ENCODE measurements around the gene ADCY5. TPM values are rescaled to one million over a fixed set of nuclear protein-coding genes. Genes with fewer than 3 reads are reported as not detected.

ADCY5 gene
- total and polyA plus RNA-seq, 5 donors = 90.4 to 220 (median 205) TPM

DNA sequence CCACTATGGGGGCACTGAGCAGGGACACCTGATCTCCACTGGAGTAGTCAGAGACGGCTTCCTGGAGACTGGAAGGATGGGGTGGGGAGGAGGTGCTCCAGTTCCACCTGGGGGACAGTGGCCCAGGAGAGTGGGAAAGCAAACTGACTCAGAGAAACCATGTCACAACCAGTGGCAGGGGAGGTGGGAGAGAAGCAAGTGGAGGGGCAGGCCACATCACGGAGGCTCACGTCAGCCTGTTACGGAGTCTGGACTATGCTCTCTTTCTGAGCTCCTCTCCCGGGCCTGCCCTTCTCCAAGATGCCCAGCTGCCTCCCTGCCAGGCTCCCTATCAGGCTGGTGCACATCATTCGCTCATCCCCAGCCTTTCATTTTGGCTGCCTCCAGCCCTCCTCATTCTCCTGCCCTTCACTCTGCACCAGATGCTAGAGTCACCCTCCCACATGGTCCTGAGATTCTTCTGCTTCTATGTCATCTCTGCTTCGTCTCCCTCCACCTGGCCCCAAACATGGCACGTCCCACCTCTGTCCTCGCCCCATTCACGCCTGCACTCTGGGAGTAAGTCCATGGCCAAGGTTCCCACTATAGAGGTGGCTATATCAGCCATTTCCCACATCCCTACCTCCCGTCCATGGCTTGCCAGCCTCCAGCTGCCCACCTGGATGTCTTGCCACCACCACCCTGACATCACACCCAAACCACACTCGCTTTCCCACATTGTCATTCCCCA lies 100.3 kb downstream of the ADCY5 start:
- DNase-seq (peak in 1 of 3 donors; percentile 25), ATAC-seq (no peak)
- H3K27ac ChIP-seq (ENCODE audit: low read length) = peak overlapping the region; percentile 35
- H3K4me1 ChIP-seq (ENCODE audit: control insufficient read depth, insufficient read depth, low read length) = peaks cover 24% of the 10 kb centered on the region
- no peaks in the 10 kb centered on the region for H3K27me3 ChIP-seq (ENCODE audit: control insufficient read depth, insufficient read depth)
- intact Hi-C loops (cut with DNase I) = loop anchor here in 1 of 4 donors (10.0 kb wide), 1 partner anchor 56 kb away; no protein-coding TSS in a partner anchor
- no peak overlapping the region for H3K4me3 ChIP-seq (ENCODE audit: low read length)
- H3K9me3 ChIP-seq (ENCODE audit: control insufficient read depth, low read length) = no peaks in the 10 kb centered on the region
- WGBS = 77% methylated on average over 12 of the region's 12 CpGs

DNA sequence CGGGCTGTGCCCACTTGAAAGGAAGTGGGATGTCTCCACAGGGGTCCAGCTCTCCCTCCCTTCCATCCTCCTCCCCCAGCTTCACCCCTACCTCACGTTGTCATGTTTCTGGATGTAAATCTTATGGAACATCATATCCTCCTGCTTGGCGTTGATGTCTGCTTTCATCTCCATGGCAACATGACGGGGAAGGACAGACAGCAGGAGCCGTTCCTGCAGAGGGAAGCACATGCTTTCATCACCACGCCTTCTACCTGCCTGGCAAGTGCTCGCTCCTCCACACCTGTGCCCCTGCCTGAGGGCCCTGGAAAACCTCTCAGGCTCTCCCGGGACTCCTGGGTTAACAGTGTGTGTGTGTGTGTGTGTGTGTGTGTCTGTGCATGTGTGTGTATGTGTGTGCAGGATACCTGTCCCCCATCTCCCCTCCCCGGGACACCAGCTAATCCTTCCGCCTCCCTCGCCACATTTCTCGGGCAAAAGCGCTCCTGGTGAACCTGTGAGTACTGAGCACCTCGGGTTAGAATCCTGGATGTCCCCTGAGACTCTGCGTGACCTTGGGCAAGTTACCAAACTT lies 101.1 kb downstream of the ADCY5 start:
- no peak for ATAC-seq
- intact Hi-C loops (cut with DNase I) = loop anchor here in 1 of 4 donors (10.0 kb wide), 1 partner anchor 57 kb away; no protein-coding TSS in a partner anchor

DNA sequence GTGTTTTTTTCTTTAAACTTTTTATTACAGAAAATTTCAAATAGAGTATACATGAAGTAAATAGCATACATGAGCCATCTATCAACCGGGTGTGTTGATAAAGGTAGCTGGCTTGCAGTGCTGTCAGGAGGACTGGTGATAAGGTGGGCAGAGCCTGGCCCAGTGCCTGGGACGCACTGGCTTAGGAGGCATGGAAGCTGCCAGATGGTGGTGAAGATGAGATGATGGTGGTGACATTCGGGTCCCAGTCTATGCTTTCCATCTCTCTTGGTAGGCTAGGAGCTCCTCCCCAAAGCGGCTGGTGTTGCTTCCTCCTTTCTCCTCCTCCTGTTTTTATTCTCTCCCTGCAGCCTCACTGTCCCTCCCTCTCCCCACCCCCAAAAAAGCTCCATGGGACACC lies 101.7 kb downstream of the ADCY5 start:
- H3K9me3 ChIP-seq (ENCODE audit: control insufficient read depth, low read length) = no peaks in the 10 kb centered on the region
- 30% methylated on average over 4 of the region's 4 CpGs for WGBS
- H3K27ac ChIP-seq (ENCODE audit: low read length) = peak overlapping the region; percentile 62
- peaks cover 20% of the 10 kb centered on the region for H3K4me1 ChIP-seq (ENCODE audit: control insufficient read depth, insufficient read depth, low read length)
- intact Hi-C loops (cut with DNase I) = loop anchor here in 1 of 4 donors (10.0 kb wide), 1 partner anchor 58 kb away; no protein-coding TSS in a partner anchor
- DNase-seq (peak in 2 of 3 donors; percentile 82 to 84), ATAC-seq (peak; percentile 22 to 47)
- H3K27me3 ChIP-seq (ENCODE audit: control insufficient read depth, insufficient read depth) = no peaks in the 10 kb centered on the region
- H3K4me3 ChIP-seq (ENCODE audit: low read length) = no peak overlapping the region

More for the DNA sequence above, 101.1 kb downstream of the ADCY5 start:
- 69% methylated on average over 15 of the region's 15 CpGs for WGBS
- Histone ChIP-seq H3K4me3 (ENCODE audit: low read length) (no peak overlapping the region), H3K27me3 (ENCODE audit: control insufficient read depth, insufficient read depth) (no peaks in the 10 kb centered on the region), H3K27ac (ENCODE audit: low read length) (peak overlapping the region; percentile 62), H3K4me1 (ENCODE audit: control insufficient read depth, insufficient read depth, low read length) (peaks cover 20% of the 10 kb centered on the region), H3K9me3 (ENCODE audit: control insufficient read depth, low read length) (no peaks in the 10 kb centered on the region)
- peak in 1 of 3 donors; percentile 22 for DNase-seq

DNA sequence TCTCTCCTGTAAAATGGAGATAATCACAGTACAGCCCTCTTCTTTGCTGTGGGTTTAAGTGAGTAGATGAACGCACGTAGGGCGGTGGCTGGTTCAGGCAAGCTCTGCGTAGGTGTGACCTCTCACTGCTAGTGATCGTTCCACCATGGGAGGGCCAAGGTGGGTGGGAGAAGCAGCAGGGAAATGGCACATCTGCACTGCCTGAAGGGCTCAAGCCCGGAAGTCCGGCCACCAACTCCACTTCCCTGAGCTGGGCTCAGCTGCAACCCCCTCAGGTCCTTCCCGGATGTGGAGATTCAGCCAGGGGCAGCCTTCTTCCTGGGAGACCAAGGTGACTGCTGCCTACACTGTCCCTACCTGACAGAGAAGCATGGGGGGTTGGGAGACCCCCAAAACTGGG lies 102.9 kb downstream of the ADCY5 start:
- Histone ChIP-seq H3K4me1 (ENCODE audit: control insufficient read depth, insufficient read depth, low read length) (peaks cover 20% of the 10 kb centered on the region), H3K27me3 (ENCODE audit: control insufficient read depth, insufficient read depth) (no peaks in the 10 kb centered on the region), H3K27ac (ENCODE audit: low read length) (peak overlapping the region; percentile 44), H3K9me3 (ENCODE audit: control insufficient read depth, low read length) (no peaks in the 10 kb centered on the region), H3K4me3 (ENCODE audit: low read length) (no peak overlapping the region)
- ATAC-seq (no peak), DNase-seq (peak in 1 of 3 donors; percentile 34)
- intact Hi-C loops (cut with DNase I) = loop anchor here in 1 of 4 donors (10.0 kb wide), 1 partner anchor 59 kb away; no protein-coding TSS in a partner anchor
- 78% methylated on average over 8 of the region's 8 CpGs for WGBS

DNA sequence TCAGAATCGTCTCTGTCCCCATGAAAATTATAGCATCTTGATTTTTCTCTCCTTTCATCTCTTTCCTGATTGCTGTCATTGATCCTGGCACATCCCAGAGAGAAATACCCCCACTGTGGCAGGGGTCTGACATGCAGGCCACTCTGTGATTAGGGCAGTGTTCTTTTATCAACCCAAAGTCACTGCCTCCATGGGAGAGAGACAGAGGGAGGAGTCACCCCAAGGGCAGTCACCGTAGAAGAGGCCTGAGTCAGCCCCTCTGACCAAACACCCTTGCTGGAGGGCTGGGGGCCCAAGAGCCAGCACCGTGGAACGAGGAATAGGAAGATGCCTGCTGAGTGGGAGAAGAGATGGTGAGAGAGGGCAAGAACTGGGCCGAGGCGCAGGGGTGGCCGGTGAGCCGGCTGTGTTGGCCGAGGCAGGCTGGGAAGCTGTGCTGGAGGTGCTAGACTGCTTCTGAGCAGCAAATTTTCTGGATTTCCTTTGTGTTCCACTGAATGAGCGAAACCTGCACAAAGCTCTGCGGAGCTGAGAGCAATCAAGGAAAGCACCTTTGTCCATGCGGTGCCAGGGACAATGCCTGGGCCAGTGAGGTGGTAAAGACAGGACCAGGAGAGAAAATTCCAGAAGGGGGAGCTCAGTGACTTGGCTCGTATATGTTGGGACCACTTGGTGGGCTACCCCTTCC lies 103.8 kb downstream of the ADCY5 start:
- intact Hi-C loops (cut with DNase I) = loop anchor here in 1 of 4 donors (10.0 kb wide), 1 partner anchor 60 kb away; no protein-coding TSS in a partner anchor
- DNase-seq = no peak
- Histone ChIP-seq H3K9me3 (ENCODE audit: control insufficient read depth, low read length) (no peaks in the 10 kb centered on the region), H3K27ac (ENCODE audit: low read length) (peak overlapping the region; percentile 44), H3K27me3 (ENCODE audit: control insufficient read depth, insufficient read depth) (no peaks in the 10 kb centered on the region), H3K4me3 (ENCODE audit: low read length) (no peak overlapping the region), H3K4me1 (ENCODE audit: control insufficient read depth, insufficient read depth, low read length) (peaks cover 20% of the 10 kb centered on the region)
- WGBS = 76% methylated on average over 13 of the region's 13 CpGs
- no peak for ATAC-seq

DNA sequence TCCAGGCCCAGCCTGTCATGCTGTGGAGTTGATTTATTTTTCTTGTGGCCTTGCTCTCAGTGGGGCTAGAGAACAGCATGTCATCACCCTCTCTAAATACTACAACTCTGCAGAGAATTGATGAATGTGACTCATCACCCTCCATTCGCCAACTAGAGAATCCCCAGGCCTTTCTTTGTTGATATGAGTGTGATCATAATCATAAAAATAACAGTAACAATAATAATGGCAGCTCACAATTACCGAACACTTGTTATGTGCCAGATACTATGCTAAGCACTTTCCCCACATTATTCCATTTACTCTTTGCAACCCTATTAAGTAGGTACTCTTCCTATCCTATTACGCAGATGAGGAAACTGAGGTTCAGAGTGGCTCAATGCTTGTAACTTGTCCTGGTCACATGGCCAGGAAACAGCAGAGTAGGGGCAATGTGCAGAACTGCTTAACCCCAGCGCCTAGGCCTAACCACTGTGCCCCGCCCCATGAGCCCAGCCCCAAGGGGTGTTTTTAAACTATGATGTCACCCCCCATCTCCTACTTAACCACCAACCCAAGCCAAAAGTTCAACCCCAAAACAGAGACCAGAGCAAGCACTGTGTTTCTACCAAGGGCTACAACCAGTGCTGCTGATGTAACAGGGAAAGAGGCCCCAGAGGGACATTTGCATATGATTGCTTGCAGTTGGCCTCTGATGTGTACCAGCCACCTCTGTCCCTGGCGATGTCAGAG lies 104.5 kb downstream of the ADCY5 start:
- Histone ChIP-seq H3K4me3 (ENCODE audit: low read length) (no peak overlapping the region), H3K4me1 (ENCODE audit: control insufficient read depth, insufficient read depth, low read length) (peaks cover 15% of the 10 kb centered on the region), H3K27me3 (ENCODE audit: control insufficient read depth, insufficient read depth) (no peaks in the 10 kb centered on the region), H3K9me3 (ENCODE audit: control insufficient read depth, low read length) (no peaks in the 10 kb centered on the region), H3K27ac (ENCODE audit: low read length) (peak overlapping the region; percentile 68)
- peak; percentile 6 to 22 for ATAC-seq
- no peak for DNase-seq
- 74% methylated on average over 6 of the region's 6 CpGs for WGBS
- intact Hi-C loops (cut with DNase I) = loop anchor here in 1 of 4 donors (10.0 kb wide), 1 partner anchor 60 kb away; no protein-coding TSS in a partner anchor

DNA sequence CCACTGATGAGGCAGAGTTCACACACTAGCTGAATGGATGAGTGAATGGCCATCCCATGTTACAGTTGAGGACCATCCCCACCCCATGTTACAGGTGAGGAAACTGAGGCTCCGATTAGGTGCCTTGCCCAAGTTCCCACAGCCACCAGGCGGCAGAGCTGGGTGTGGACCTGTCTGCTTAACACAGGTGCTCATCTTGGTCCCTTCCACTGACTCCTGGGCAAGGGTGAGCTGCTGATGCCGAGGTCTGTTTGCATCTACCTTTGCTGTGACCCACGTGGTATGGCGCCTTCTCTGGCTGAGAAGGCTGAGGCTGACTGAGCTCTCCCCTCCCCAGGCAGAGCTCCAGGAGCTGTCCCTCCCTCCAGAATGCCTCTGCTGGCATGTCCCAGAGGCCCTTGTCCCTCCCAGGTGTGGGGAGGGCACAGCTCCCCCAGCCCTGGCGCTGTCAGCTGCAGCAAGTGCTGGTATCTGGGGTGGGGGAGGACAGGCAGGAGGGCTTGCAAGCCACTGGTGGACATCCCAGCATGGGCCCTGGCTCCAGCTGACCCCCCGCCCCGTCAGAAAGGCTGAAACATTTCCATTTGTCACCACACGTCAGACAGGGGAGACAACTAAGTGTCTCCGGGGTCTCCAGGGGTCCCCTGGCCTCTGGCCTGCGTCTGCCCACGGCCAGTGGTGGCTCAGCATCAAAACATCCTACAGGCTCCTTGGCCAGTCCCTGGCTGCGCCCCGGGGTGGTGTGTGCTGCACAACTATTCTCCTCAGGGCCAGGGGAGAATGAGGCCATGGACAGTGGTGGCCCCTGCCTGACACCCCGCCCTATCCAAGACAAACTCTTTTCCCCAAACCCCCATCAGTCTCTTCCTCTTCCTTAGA lies 105.4 kb downstream of the ADCY5 start:
- peak overlapping the region; percentile 68 for H3K27ac ChIP-seq (ENCODE audit: low read length)
- H3K4me3 ChIP-seq (ENCODE audit: low read length) = no peak overlapping the region
- H3K9me3 ChIP-seq (ENCODE audit: control insufficient read depth, low read length) = no peaks in the 10 kb centered on the region
- DNase-seq (peak in 2 of 3 donors; percentile 74 to 85), ATAC-seq (peak; percentile 8 to 39)
- WGBS = 53% methylated on average over 15 of the region's 15 CpGs
- intact Hi-C loops (cut with DNase I) = loop anchor here in 1 of 4 donors (10.0 kb wide), 1 partner anchor 61 kb away; no protein-coding TSS in a partner anchor
- H3K4me1 ChIP-seq (ENCODE audit: control insufficient read depth, insufficient read depth, low read length) = peaks cover 18% of the 10 kb centered on the region
- H3K27me3 ChIP-seq (ENCODE audit: control insufficient read depth, insufficient read depth) = no peaks in the 10 kb centered on the region

DNA sequence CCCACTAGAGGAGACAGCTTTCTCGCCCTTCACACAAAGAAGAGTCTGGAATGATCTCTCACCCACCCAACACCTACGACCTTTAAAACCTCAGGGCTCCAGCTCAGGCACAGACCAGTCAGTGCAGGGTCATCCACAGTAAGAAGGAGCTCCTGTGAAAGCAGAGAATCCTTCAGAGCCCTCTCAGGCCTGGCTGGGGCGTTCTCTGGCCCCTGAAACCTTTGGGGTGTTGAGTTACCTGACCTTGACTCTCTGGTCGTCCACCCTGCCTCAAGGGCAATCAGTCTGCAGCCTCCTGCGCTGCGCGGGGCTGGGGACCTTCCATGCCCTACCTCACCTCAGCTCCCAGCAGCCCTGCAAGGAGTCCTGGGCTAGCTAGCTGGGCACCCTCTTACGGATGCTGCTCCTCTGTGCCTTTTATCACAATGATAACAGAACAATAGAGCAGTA lies 106.2 kb downstream of the ADCY5 start:
- intact Hi-C loops (cut with DNase I) = loop anchor here in 1 of 4 donors (10.0 kb wide), 1 partner anchor 62 kb away; no protein-coding TSS in a partner anchor

DNA sequence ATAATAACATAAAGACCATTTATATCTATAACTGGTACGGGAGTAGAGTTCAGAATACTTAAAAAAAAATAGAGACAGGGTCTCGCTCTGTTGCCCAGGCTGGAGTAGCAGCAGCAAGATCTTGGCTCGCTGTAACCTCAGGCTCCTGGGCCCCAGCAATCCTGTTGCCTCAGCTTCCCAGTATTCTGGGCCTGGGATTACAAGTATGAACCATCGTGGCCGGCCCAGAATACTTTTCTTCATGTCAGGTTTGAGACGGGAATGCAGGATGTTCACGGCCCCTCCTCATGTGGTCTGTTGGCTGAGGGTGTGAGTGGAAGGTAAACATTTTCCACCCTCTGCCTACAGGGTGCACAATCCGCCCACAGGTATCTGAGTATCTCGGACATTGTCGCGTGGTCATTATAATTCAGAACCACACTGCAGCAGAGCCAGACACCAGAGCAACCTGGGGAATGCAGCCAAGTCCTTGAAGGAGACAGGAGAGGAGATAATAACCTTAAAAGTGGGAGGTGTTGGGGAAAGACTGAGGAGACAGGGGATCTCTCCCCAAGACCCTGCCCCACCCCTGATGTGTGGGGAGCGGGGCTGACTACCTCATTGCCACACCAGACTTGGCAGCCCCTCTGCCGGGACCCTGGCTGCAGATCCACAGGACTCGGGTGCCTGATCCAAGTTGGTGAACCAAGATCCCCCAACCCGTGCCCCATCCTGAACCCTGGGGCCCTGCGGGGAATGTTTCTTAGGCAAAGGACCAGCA lies 106.8 kb downstream of the ADCY5 start:
- WGBS = 71% methylated on average over 16 of the region's 16 CpGs
- ATAC-seq = no peak
- peak in 1 of 3 donors; percentile 23 for DNase-seq
- peaks cover 16% of the 10 kb centered on the region for H3K4me1 ChIP-seq (ENCODE audit: control insufficient read depth, insufficient read depth, low read length)
- H3K27me3 ChIP-seq (ENCODE audit: control insufficient read depth, insufficient read depth) = no peaks in the 10 kb centered on the region
- no peak overlapping the region for H3K4me3 ChIP-seq (ENCODE audit: low read length)
- intact Hi-C loops (cut with DNase I) = loop anchor here in 1 of 4 donors (10.0 kb wide), 1 partner anchor 63 kb away; no protein-coding TSS in a partner anchor
- no peaks in the 10 kb centered on the region for H3K9me3 ChIP-seq (ENCODE audit: control insufficient read depth, low read length)
- peak overlapping the region; percentile 68 for H3K27ac ChIP-seq (ENCODE audit: low read length)

More for the DNA sequence above, 106.2 kb downstream of the ADCY5 start:
- DNase-seq (no peak), ATAC-seq (no peak)
- no peak overlapping the region for H3K4me3 ChIP-seq (ENCODE audit: low read length)
- no peaks in the 10 kb centered on the region for H3K9me3 ChIP-seq (ENCODE audit: control insufficient read depth, low read length)
- no peaks in the 10 kb centered on the region for H3K27me3 ChIP-seq (ENCODE audit: control insufficient read depth, insufficient read depth)
- peak overlapping the region; percentile 68 for H3K27ac ChIP-seq (ENCODE audit: low read length)
- peaks cover 21% of the 10 kb centered on the region for H3K4me1 ChIP-seq (ENCODE audit: control insufficient read depth, insufficient read depth, low read length)
- WGBS = 76% methylated on average over 8 of the region's 8 CpGs
